ENCODE results near the gene MEOX2. TPM values are rescaled to one million over a fixed set of nuclear protein-coding genes. Genes with fewer than 3 reads are reported as not detected.

MEOX2 gene
- total and polyA plus RNA-seq, 2 of the 13 experiments (the other 11 are each of a cell fraction or from before 2014, with no cell fraction given): not detected

DNA sequence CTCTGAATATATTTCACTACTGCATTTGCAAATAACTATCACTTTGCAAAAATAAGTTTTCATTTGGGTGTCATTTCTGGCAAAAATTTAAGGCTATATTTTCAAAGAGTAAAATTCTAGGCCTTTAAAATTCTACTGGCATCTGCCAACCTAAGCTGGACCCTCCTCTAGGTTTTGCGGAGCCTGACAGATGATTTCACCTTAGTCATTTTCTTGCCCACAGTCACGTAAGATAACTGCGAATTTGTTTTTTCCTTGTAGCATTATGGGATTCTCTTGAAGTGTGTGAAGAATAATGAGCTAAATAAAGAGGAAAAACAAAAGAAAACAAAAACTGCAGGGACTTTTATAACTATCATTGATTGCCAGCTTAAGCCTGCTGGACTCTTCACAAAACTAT, 7.8 kb downstream of the MEOX2 start (continued):
- TF ChIP-seq, protein P1, sequence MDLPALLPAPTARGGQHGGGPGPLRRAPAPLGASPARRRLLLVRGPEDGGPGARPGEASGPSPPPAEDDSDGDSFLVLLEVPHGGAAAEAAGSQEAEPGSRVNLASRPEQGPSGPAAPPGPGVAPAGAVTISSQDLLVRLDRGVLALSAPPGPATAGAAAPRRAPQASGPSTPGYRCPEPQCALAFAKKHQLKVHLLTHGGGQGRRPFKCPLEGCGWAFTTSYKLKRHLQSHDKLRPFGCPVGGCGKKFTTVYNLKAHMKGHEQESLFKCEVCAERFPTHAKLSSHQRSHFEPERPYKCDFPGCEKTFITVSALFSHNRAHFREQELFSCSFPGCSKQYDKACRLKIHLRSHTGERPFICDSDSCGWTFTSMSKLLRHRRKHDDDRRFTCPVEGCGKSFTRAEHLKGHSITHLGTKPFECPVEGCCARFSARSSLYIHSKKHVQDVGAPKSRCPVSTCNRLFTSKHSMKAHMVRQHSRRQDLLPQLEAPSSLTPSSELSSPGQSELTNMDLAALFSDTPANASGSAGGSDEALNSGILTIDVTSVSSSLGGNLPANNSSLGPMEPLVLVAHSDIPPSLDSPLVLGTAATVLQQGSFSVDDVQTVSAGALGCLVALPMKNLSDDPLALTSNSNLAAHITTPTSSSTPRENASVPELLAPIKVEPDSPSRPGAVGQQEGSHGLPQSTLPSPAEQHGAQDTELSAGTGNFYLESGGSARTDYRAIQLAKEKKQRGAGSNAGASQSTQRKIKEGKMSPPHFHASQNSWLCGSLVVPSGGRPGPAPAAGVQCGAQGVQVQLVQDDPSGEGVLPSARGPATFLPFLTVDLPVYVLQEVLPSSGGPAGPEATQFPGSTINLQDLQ (CRISPR knock-in tag; IDR thresholded peaks at IDR 0.05): no peak
- TF ChIP-seq, protein P2, sequence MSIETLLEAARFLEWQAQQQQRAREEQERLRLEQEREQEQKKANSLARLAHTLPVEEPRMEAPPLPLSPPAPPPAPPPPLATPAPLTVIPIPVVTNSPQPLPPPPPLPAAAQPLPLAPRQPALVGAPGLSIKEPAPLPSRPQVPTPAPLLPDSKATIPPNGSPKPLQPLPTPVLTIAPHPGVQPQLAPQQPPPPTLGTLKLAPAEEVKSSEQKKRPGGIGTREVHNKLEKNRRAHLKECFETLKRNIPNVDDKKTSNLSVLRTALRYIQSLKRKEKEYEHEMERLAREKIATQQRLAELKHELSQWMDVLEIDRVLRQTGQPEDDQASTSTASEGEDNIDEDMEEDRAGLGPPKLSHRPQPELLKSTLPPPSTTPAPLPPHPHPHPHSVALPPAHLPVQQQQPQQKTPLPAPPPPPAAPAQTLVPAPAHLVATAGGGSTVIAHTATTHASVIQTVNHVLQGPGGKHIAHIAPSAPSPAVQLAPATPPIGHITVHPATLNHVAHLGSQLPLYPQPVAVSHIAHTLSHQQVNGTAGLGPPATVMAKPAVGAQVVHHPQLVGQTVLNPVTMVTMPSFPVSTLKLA (IDR thresholded peaks at IDR 0.05): no peak
- no peak for TF ChIP-seq IRF1 (CRISPR knock-in tag; IDR thresholded peaks at IDR 0.05; ENCODE audit: low read depth)
- TF ChIP-seq RARG (CRISPR knock-in tag; IDR thresholded peaks at IDR 0.05; ENCODE audit: low read depth): no peak

DNA sequence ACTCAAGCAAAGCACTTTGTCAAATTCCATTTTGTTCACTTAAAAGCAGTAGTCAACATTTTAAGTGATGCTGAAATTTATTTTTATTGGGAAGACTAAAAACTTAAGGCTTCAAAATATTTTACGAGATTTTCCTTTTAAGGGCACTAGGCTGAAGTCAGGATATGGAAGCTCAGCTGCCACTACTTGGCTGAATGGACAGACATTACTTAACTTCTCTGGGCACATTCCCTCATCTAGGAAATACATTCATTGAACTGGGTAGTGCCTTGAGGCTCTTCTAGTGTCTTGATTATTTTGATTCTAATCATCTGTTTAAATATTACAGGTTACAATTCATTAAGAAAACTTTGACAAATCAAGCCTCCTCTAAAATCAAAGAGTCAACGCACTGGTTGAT, 11.1 kb downstream of the MEOX2 start:
- intact Hi-C loops (cut with micrococcal nuclease; ENCODE audit: unreplicated experiment): no loop called here
- Histone ChIP-seq H3K9ac (ENCODE audit: insufficient read depth, low read depth, low read length) (no peak overlapping the region), H4K20me1 (ENCODE audit: insufficient read depth, low read length) (no peaks in the 10 kb centered on the region), H3K4me3 (replicated peaks in 1 of 3; ENCODE audit: insufficient read depth in 1 of 3, low read depth in 2 of 3, low read length in 3 of 3) (no peak overlapping the region), H3K79me2 (ENCODE audit: insufficient read depth, low read length) (no peaks in the 10 kb centered on the region), H3K27ac (ENCODE audit: extremely low read length, insufficient read depth, low read length) (no peak overlapping the region), H3K36me3 (replicated peaks in 1 of 2; ENCODE audit: control insufficient read depth in 1 of 2, insufficient read depth in 2 of 2, low read length in 2 of 2) (no peaks in the 10 kb centered on the region), H3K27me3 (ENCODE audit: control insufficient read depth in 1 of 2, insufficient read depth in 2 of 2, low read length in 2 of 2) (no peaks in the 10 kb centered on the region), H3K4me2 (ENCODE audit: low read depth, low read length) (no peak overlapping the region), H2AFZ (ENCODE audit: low read length) (no peak overlapping the region), H3K4me1 (ENCODE audit: insufficient read depth, low read length) (no peaks in the 10 kb centered on the region), H3K9me3 (ENCODE audit: low read length) (no peaks in the 10 kb centered on the region; the same call in 1 of the 2 replicates)
- CTCF ChIA-PET (ENCODE audit: low intra/inter-chr PET ratio, low total read pairs): no interaction called here
- 8% methylated on average over 2 of the region's 2 CpGs for WGBS (ENCODE audit: low lambda C conversion rate)
- DNase-seq (ENCODE audit: low spot score) (no peak), ATAC-seq (no peak), FAIRE-seq (no peak)
- in situ Hi-C loops (cut with HindIII; ENCODE audit: extremely low pct_ligation_motif_present, low pct_unique_long_range_greater_than_20kb): no loop called here
- POLR2A ChIA-PET: no interaction called here
- BruUV-seq (replicated peaks): no TSS peak
- no peak for TF ChIP-seq ZC3H4 (CRISPR knock-in tag; IDR thresholded peaks at IDR 0.05; ENCODE audit: borderline replicate concordance)
- TF ChIP-seq, protein P3, sequence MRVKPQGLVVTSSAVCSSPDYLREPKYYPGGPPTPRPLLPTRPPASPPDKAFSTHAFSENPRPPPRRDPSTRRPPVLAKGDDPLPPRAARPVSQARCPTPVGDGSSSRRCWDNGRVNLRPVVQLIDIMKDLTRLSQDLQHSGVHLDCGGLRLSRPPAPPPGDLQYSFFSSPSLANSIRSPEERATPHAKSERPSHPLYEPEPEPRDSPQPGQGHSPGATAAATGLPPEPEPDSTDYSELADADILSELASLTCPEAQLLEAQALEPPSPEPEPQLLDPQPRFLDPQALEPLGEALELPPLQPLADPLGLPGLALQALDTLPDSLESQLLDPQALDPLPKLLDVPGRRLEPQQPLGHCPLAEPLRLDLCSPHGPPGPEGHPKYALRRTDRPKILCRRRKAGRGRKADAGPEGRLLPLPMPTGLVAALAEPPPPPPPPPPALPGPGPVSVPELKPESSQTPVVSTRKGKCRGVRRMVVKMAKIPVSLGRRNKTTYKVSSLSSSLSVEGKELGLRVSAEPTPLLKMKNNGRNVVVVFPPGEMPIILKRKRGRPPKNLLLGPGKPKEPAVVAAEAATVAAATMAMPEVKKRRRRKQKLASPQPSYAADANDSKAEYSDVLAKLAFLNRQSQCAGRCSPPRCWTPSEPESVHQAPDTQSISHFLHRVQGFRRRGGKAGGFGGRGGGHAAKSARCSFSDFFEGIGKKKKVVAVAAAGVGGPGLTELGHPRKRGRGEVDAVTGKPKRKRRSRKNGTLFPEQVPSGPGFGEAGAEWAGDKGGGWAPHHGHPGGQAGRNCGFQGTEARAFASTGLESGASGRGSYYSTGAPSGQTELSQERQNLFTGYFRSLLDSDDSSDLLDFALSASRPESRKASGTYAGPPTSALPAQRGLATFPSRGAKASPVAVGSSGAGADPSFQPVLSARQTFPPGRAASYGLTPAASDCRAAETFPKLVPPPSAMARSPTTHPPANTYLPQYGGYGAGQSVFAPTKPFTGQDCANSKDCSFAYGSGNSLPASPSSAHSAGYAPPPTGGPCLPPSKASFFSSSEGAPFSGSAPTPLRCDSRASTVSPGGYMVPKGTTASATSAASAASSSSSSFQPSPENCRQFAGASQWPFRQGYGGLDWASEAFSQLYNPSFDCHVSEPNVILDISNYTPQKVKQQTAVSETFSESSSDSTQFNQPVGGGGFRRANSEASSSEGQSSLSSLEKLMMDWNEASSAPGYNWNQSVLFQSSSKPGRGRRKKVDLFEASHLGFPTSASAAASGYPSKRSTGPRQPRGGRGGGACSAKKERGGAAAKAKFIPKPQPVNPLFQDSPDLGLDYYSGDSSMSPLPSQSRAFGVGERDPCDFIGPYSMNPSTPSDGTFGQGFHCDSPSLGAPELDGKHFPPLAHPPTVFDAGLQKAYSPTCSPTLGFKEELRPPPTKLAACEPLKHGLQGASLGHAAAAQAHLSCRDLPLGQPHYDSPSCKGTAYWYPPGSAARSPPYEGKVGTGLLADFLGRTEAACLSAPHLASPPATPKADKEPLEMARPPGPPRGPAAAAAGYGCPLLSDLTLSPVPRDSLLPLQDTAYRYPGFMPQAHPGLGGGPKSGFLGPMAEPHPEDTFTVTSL (CRISPR knock-in tag; IDR thresholded peaks at IDR 0.05; ENCODE audit: borderline replicate concordance): no peak
- no peak for TF ChIP-seq ZNF879 (CRISPR knock-in tag; IDR thresholded peaks at IDR 0.05)
- no peak for TF ChIP-seq ZNF441 (CRISPR knock-in tag; IDR thresholded peaks at IDR 0.05; ENCODE audit: borderline replicate concordance)
- TF ChIP-seq RBFOX2 (IDR thresholded peaks at IDR 0.05; ENCODE audit: low read depth, low read length): no peak
- TF ChIP-seq TIGD3 (CRISPR knock-in tag; IDR thresholded peaks at IDR 0.05; ENCODE audit: borderline replicate concordance): no peak
- no peak for TF ChIP-seq NR3C1 (CRISPR knock-in tag; IDR thresholded peaks at IDR 0.05)
